ENCODE measurements around the gene KCNH1.

DNA sequence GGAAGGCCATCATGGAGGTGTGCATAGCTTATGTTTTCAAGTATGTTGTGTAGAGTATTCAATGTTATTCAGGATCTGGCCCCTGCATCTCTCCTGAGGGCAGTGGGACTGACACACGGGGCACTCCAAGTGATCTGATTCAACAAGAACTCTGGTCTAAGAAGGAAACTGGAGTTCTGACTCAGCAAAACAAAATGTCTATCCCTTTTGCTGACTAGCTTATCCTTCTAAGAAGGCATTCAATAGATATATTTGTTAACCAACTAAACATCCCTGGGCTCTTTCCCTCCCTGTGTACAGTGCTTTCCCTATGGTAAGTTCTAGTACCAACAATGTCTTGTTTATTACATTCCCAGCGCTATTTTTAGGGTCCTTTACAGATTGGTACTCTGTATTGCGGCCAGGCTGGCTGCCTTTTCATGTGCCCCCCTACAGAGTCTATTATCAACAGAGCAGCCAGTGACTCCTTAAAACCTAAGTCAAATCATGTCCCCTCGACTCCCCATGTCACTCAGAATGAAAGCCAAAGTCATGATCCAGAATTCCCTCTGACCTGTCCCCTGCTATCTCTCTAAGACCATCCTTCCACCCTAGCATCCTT lies 304.9 kb downstream of the KCNH1 start:
- no peak for TF ChIP-seq EZH2 (IDR thresholded peaks at IDR 0.05; ENCODE audit: borderline replicate concordance, low read depth, low read length, poor library complexity, severe bottlenecking)
- TF ChIP-seq, protein P1, sequence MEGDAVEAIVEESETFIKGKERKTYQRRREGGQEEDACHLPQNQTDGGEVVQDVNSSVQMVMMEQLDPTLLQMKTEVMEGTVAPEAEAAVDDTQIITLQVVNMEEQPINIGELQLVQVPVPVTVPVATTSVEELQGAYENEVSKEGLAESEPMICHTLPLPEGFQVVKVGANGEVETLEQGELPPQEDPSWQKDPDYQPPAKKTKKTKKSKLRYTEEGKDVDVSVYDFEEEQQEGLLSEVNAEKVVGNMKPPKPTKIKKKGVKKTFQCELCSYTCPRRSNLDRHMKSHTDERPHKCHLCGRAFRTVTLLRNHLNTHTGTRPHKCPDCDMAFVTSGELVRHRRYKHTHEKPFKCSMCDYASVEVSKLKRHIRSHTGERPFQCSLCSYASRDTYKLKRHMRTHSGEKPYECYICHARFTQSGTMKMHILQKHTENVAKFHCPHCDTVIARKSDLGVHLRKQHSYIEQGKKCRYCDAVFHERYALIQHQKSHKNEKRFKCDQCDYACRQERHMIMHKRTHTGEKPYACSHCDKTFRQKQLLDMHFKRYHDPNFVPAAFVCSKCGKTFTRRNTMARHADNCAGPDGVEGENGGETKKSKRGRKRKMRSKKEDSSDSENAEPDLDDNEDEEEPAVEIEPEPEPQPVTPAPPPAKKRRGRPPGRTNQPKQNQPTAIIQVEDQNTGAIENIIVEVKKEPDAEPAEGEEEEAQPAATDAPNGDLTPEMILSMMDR (conservative IDR thresholded peaks at IDR 0.05; ENCODE audit: low read depth, low read length), result no peak

Measured in A673 (cell line).